ENCODE measurements around the gene GLIS2. TPM values are rescaled to one million over a fixed set of nuclear protein-coding genes. Genes with fewer than 3 reads are reported as not detected.
A peak's percentile ranks its signal among the peaks of the same experiment; 100 is the strongest.

The GLIS2 gene
- total RNA-seq, 1 donor from 2014 or later, result 6.8 TPM

- DNase-seq, result peak; percentile 91
These were observed 16.9 kb upstream of the GLIS2 start for GRCh38 chr16:4298761-4299522.

- no peak for DNase-seq
These were observed 14.7 kb upstream of the GLIS2 start for GRCh38 chr16:4301177-4301576.

- no peak for DNase-seq
These were observed 13.9 kb upstream of the GLIS2 start for GRCh38 chr16:4301968-4302367.

- DNase-seq, result peak; percentile 83
These were observed 11.9 kb upstream of the GLIS2 start for GRCh38 chr16:4303973-4304372.

- peak; percentile 41 for DNase-seq
These were observed 9.2 kb upstream of the GLIS2 start for GRCh38 chr16:4306470-4307214.

GRCh38 chr16:4307215-4308037 is 8.4 kb upstream of the GLIS2 start:
- DNase-seq, result peak; percentile 96

- DNase-seq, result no peak
These were observed 6.6 kb upstream of the GLIS2 start for GRCh38 chr16:4309102-4309832.

- peak; percentile 40 for DNase-seq
These were observed 6.0 kb upstream of the GLIS2 start for GRCh38 chr16:4309833-4310266.

GRCh38 chr16:4313563-4314531 is 2.0 kb upstream of the GLIS2 start:
- DNase-seq, result peak; percentile 34

- DNase-seq, result no peak
These were observed 1.2 kb upstream of the GLIS2 start for GRCh38 chr16:4314532-4315185.

- no peak for DNase-seq
These were observed 419 bp downstream of the GLIS2 start for GRCh38 chr16:4316108-4316863.

- DNase-seq, result no peak
These were observed 1.1 kb downstream of the GLIS2 start for GRCh38 chr16:4316864-4317531.

- no peak for DNase-seq
These were observed 1.9 kb downstream of the GLIS2 start for GRCh38 chr16:4317532-4318450.

GRCh38 chr16:4318451-4318910 is 2.6 kb downstream of the GLIS2 start:
- no peak for DNase-seq

GRCh38 chr16:4318967-4319366 is 3.1 kb downstream of the GLIS2 start:
- DNase-seq, result no peak

GRCh38 chr16:4319454-4320421 is 3.9 kb downstream of the GLIS2 start:
- DNase-seq, result no peak

All from tongue (tissue), 2 donors.